Endometrial microvascular endothelial cells (primary cell): ENCODE measurements around the gene SRRM1. TPM values are rescaled to one million over a fixed set of nuclear protein-coding genes. Genes with fewer than 3 reads are reported as not detected.
"Not testable (repeated sequence)": the region's sequence is repeated elsewhere in the genome, so short reads cannot be mapped to it uniquely, and the experiment has no call there.

Experiments
- in situ Hi-C: cut with HindIII; loops from 2 replicates; pipeline ENCODE4 v1.10.0; 2017; ENCODE audit warnings: low sequenced_read_pairs, low pct_unique_long_range_greater_than_20kb; ENCODE audit errors: inconsistent ontology term
- total RNA-seq: library from RNA; depleted of rRNA; stranded (reverse); fragments of >200 nt; gene quantifications from one replicate; pipeline ENCODE4 v1.2.3, GENCODE V29; 2015; ENCODE audit errors: inconsistent ontology term

SRRM1 gene
- total RNA-seq, 1 donor from 2014 or later: 38.7 TPM

DNA sequence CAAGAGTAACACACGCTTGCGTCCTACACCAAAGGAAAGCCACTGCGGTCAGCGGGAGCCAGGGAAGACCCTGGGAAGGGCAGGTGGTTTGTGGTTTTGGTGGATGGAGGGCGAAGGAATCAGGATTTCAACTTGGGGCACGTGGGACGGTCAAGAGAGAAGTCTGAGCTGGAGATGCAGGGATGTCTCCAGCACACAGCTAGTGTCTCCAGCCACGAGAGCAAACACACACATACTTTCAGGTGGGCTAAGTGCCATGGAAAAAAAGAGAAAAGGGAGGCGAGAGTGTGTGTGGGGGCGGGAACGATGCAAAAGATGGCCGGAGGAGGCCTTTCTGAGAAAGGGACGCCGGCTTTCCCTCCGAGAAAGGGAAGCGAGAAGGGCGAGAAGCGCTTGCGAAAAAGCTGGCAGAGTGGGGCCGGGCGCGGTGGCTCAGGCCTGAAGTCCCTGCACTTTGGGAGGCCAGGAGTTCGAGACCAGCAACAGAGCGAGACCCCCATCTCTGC lies 1.4 kb upstream of the SRRM1 start:
- in situ Hi-C loops: no loop called here

DNA sequence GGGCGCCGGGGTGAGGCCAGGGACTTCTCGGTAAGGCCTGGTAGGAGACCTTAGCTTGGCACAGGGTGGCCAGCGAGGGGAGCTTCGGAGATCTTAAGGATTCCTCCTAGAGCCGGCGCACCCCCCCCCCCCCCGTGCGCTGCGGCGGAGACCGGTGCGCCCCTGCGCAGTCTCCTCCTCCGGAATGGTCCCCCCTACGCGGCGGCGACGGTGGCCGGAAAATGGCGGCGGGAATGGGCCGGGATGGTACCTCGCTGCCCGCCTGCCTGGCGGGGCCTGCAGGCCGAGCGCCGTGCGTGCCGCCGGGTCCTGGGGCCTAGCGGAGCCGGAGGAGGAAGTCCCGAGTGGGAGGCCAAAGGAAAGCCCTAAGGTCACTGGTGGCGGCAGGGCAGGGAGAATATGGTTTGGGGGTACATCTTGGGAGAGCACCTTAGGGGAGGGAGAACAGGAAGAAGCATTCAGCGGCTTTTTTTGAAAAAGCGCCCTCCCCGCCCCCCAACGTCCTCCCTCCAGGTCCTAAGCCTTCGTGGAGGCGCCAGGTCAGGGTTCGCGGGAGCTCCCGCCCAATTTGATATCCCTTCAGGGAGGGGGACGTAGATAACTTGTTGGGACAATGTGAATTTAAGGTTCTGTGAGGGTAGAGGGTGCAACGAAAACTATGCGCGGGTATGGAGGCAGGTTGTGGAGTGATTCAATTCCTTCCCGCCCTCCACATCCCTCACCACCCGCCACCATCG lies 429 bp downstream of the SRRM1 start:
- in situ Hi-C loops: no loop called here

DNA sequence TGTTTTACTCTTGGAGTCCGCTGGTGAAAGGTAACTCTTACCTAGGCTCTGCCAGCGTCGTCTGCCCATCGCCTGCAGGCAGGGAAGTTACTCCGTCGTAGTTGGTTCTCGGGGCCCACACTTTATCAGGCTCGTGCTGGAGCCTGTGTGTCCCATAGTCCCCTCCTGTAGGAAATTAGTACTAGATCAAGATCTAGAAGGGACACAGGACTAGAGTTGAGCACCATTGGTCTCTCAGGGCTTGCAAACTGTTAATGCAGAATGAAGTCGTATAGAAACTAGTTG lies 940 bp downstream of the SRRM1 start:
- in situ Hi-C loops: no loop called here

DNA sequence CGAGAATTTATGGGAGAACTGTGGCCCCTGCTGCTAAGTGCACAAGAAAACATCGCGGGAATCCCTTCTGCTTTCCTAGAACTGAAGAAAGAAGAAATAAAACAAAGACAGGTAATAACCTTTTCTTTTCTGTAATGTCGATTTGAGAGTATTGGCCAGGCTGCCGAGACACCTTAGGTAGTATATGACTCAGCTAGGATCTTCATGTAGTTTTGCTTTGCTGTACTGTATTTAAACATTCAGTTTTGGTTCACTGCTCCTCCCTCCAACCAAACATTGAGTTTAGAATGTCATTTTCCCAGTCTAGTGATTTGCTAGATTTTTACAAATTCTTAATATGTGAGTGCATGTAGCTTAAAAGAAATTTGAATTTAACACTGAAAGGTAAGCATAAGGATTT lies 5.8 kb downstream of the SRRM1 start:
- in situ Hi-C loops: no loop called here

DNA sequence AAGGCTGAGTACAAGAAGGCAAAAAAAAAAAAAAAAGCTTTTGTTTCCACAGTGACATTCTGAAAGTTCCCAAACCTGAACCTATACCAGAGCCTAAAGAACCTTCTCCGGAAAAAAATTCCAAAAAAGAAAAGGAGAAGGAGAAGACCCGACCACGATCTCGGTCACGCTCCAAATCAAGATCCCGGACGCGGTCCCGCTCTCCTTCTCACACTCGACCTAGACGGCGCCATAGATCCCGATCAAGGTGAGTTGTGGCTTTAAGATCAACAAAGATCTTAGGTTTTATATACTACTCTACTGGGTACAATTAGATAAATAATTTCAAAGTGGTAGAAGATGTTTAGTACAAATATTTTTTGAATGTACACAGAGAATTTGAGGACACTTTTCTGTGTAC lies 9.3 kb downstream of the SRRM1 start:
- in situ Hi-C loops: loop anchor here (25.0 kb wide), 1 partner anchor 110 kb away; no protein-coding TSS in a partner anchor

DNA sequence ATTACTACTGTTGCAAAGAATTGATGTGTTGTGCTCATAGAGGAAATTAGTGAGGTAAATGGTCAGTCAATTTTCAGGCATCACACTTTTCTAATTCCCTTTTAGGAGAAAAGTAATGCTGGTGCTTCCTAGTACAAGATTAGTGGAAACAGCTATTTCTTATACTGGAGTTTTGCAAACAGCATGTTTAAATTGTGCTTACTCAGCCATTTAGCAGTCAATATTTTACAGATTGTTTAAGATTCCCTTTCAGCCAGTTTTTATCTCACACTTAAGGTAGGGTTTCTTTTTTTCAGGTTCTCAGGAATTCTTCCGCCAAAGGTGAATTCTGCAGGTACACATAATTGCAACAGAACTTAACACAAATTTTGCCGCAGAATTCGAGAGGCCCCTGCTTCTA lies 10.9 kb downstream of the SRRM1 start:
- in situ Hi-C loops: loop anchor here (25.0 kb wide), 1 partner anchor 108 kb away; no protein-coding TSS in a partner anchor

DNA sequence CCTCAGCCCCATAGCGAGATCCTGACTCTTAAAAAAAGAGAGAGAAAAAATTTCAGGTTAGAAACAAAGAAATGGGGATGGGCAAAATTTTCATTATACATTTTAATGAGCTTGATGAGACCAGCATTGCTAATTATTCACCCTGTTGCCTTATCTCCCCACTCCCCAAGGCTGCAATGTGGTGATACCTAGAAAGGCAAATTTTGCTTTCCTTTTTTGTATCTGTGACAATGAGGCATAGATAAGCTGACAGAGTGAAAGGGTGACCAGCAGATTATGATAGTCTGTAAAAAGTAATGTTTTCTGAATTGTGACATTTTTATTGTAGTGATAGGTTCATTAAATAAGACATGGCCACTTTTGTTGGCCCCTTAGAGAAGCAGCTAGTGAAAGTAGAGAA lies 12.9 kb downstream of the SRRM1 start:
- in situ Hi-C loops: loop anchor here (25.0 kb wide), 1 partner anchor 106 kb away; no protein-coding TSS in a partner anchor

DNA sequence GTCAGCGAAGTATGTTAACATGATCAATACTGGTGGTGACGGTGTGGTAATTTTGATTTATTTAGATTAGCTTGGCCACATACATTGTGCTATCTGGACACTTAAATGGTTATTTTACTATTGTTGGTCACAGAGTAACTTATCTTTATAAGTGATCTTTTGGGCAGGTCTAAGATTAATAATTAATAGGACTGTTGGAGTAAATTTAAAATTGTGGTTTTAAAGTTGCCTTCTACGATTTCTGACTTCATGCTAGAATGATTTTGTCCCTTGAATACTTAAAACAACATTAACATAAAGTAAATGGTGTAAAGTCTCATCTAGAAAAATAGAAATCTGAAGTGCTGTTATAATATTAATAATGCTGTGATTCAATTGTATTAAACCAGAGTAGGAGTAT lies 14.7 kb downstream of the SRRM1 start:
- in situ Hi-C loops: loop anchor here (25.0 kb wide), 1 partner anchor 105 kb away; no protein-coding TSS in a partner anchor

DNA sequence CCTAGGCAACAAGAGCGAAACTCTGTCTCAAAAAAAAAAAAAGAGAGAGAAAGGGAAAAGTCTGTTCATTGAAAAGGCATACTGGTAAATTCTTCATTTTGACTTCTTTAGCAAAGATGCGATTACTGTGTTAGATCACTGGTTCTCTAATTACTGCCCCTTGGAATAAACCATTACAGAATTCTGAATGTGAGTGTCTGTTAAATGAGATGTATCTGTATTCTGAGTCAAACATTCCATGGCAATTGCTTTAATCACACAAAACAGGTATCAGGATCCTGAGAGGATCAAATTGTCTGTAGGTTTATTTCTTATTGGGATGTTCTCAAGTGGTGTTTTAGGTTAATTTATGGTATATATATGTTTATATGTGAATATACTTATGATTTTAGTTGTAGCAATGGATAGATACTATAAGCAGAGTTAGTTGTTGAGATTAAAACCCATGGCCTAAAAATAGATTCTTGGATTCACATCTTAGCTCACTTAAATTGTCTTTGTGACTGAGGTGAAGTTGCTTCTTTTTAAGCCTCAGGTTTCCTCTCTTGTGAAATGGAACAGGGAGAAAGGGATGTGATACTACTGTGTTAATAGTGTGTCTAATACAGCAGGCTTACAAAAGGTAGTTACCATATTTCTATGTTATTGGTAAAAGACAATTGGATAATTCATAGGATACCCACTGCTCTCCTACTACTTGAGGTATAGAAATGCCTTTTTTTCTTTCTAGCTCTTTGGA lies 16.2 kb downstream of the SRRM1 start:
- in situ Hi-C loops: loop anchor here (25.0 kb wide), 1 partner anchor 103 kb away; no protein-coding TSS in a partner anchor

DNA sequence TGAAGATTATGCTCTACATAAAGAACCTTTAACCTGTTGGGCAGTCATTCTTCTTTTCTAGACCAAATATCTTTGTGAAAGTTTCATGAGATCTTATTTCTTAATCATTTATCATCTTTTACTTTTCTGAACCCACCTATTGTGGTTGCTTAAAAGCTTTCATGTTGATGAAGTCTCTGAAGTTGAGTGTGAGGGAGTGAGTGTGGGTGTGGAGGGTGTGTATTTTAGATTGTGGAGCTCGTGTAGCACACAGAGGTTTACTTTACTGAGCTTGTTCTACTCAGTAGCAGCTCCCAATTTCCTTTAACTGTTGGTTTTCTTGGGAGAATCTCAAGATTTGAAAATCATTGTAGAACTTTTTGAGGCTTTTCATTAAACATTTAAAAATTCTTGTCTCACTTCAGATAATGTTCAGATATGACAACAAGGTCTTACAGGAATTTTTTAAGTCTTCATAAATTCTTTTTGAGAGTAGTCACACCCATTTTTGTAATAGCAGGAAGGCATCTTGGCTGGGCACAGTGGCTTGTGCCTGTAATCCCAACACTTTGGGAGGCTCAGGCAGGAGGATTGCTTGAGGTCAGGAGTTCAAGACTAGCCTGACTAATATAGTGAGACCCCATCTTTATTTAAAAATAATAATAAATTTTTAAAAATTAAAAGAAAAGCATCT lies 17.0 kb downstream of the SRRM1 start:
- in situ Hi-C loops: loop anchor here (25.0 kb wide), 1 partner anchor 102 kb away; no protein-coding TSS in a partner anchor

DNA sequence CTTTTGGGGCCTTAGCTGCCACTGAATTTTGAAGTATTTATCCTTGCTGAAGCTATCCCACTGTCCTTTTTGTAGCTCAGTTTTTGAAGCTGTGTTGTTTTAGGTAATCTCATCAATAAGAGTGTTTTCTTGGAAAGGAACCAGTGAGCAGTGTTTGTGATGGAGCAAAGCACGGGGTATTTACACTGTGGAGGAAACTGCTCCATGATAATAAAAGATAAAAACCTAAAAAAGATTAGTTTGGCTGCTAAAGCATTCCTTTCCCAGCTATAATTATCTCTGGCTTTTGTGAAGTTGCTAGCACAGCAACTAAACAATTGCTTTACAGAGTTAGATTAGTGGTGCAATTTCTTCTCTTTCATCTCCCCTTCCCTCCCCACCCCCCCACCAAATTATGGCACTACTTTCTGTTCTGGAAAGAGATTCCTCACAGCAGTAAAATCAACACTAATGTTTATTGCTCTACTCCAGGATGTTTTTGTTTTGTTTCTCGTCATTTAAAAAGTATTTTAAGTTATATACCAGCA lies 21.5 kb downstream of the SRRM1 start:
- in situ Hi-C loops: loop anchor here (25.0 kb wide), 1 partner anchor 98 kb away; no protein-coding TSS in a partner anchor

DNA sequence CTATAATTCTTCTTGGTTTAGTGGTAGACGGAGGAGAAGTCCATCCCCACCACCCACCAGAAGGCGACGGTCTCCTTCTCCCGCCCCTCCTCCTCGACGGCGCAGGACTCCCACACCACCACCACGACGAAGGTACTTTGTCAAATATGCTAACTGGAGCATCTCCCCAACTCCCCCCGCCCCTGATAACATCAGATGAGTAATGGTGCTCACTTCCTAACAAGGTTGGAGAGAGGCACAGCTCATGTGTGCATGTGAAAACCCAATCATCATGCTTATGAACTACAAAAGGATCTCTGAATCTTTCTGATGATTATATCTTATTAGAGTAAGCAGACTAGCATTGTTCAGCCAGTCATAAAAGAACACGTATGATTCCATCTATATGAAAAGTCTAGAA lies 23.7 kb downstream of the SRRM1 start:
- in situ Hi-C loops: loop anchor here (25.0 kb wide), 1 partner anchor 96 kb away; no protein-coding TSS in a partner anchor

DNA sequence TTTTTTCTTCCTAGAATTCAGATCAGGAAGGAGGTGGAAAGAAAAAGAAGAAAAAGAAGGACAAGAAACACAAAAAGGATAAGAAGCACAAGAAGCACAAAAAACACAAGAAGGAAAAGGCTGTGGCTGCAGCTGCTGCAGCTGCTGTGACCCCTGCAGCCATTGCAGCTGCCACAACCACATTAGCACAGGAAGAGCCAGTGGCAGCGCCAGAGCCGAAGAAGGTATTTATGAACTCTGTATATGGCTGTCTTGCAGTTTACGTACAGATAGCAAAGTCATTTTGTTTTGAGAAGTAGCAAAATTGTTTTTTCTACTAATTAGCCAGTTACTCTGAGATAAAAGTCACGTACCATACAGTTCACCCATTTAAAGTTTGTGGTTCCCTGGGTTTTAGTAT lies 28.3 kb downstream of the SRRM1 start:
- in situ Hi-C loops: loop anchor here (25.0 kb wide), 1 partner anchor 91 kb away; no protein-coding TSS in a partner anchor

DNA sequence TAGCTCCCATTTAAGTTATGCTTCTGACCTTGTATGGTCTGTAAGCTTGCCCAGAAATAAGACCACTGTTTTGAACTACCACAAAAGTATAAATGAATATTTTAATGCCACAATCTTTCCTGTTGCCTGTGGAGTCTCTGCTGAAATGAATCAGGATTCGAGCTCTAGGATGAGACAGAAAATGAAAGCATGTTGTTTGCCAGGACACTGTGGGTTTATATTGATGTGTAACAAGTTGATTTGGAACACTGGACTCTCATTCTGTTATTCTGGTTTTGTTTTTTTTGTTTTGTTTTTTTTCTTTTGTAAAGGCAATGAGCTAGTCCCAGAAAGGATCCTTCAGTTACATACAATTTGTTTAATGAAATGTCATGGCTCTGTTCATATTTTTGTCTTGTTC lies 29.6 kb downstream of the SRRM1 start:
- in situ Hi-C loops: loop anchor here (25.0 kb wide), 1 partner anchor 90 kb away; no protein-coding TSS in a partner anchor

DNA sequence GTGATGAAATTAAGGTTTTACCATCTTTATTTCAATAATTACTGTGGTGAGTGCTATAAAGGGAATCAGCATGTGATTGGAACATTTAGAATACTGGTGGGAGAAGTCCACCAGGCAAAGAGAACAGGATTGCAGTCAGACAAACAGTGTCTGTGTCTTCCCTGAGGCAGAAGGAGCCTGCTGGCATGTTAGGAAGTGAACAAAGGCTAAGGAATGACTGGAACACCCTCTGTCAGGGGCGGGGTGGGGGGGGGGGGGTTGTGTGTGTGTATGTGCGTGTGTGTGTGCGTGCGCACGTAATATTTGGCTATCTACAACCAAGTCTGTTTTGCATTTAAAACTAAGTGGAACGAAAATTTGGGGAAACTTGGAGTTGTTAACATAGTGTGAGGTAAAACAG lies 30.2 kb downstream of the SRRM1 start:
- in situ Hi-C loops: loop anchor here (25.0 kb wide), 1 partner anchor 89 kb away; no protein-coding TSS in a partner anchor

DNA sequence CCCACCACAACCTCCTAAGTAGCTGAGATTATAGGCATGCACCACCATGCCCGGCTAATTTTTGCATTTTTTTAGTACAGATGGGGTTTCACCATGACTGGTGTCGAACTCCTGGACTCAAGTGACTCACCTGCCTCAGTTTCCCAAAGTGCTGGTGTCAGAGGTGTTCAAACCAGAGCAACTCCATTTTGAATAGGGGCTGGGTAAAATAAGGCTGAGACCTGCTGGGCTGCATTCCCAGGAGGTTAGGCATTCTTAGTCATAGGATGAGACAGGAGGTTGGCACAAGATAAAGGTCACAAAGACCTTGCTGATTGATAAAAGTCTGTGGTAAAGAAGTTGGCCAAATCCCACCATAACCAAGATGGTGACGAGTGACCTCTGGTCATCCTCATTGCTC lies 35.3 kb downstream of the SRRM1 start:
- in situ Hi-C loops: not testable (repeated sequence)

DNA sequence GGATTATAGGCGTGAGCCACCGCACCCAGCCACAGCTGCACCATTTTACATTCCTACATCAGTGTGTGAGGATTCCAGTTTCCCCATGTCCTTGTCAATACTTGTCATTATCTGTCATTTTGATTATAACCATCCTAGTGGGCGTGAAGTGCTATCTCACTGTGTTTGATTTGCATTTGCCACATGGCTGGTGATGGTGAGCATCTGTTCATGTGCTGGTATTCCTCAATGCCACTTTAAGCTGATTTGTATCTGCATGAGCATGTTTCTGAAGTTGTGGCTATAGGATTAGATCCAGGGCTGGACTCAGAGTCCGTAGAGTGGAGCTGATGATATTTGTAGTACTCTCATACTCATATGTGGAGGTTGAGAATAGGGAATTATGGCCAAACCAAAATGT lies 36.6 kb downstream of the SRRM1 start:
- in situ Hi-C loops: no loop called here

DNA sequence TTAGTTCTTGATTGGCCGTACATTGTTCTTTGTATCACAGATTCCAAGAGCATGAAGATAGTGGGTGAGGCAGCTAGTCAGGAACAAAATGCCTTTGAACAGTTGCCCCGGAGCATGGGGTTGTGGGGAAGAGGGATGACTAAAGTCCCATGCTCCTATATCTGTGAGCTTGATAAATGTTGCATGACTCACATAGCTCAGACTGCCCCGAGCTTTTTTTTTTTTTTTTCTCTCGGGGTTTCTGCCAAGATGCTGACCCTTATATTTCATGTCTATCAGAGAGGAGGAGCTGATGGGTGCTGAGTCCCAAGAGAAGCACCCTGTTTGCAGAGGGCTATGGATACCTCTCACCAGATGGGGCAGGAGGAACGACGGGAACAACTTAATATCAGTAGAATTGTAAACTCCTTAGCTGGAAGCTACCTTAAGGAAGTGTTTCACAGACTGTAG lies 40.6 kb downstream of the SRRM1 start:
- in situ Hi-C loops: no loop called here

DNA sequence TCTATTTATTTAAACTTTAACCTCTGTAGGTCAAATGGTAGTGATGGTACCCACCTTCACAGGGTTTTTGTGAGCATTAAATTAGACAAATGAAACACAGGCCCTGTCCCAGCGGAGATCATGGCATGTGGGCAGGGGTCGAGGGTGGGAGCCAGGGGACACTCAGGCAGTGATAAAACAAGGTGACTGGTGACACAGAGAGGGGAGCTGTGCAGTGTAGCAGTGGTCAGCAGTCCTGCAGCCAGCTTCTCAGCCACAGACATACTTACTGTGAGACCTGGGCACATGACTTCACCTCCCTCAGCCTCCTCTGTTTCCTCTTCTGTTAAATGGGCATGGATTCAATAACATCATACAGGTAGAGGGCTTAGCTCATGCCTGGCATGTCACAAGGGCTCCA lies 44.9 kb downstream of the SRRM1 start:
- in situ Hi-C loops: no loop called here
